Fibroblast of villous mesenchyme (primary cell): ENCODE results near the gene ZDHHC24. TPM values are rescaled to one million over a fixed set of nuclear protein-coding genes. Genes with fewer than 3 reads are reported as not detected.

Experiments used
- total RNA-seq: library from RNA; depleted of rRNA; stranded (reverse); fragments of >200 nt; gene quantifications from 2 replicates; pipeline ENCODE4 v1.2.3, GENCODE V29; 2012

ZDHHC24 gene
- total RNA-seq, 1 donor, result 9.5 TPM

Other genes starting within 250 kb of the ZDHHC24 start
- gene CD248, start 229.0 kb downstream of the ZDHHC24 start, total RNA-seq, result 85.1 and 108 TPM in 2 replicates
- gene RIN1, start 209.6 kb downstream of the ZDHHC24 start, total RNA-seq, result 19.0 and 23.8 TPM in 2 replicates
- gene BRMS1, start 200.9 kb downstream of the ZDHHC24 start, total RNA-seq, result 42.3 and 47.0 TPM in 2 replicates
- gene B4GAT1, start 198.4 kb downstream of the ZDHHC24 start, total RNA-seq, result 21.6 and 25.0 TPM in 2 replicates
- gene SLC29A2, start 174.3 kb downstream of the ZDHHC24 start, total RNA-seq, result 0.64 and 0.86 TPM in 2 replicates
- 0.32 TPM in 1 of 2 replicates, not detected in the other for gene NPAS4, start 125.0 kb downstream of the ZDHHC24 start, total RNA-seq
- 38.0 and 46.7 TPM in 2 replicates for gene MRPL11, start 107.2 kb downstream of the ZDHHC24 start, total RNA-seq
- gene PELI3, start 79.1 kb downstream of the ZDHHC24 start, total RNA-seq, result 10.8 and 13.2 TPM in 2 replicates
- gene DPP3, start 65.6 kb downstream of the ZDHHC24 start, total RNA-seq, result 67.6 and 70.4 TPM in 2 replicates
- 25.4 and 34.5 TPM in 2 replicates for gene BBS1, start 35.4 kb downstream of the ZDHHC24 start, total RNA-seq
- gene ACTN3, start 855 bp upstream of the ZDHHC24 start, total RNA-seq, result under 0.01 TPM in 1 of 2 replicates, not detected in the other
- gene CTSF, start 22.6 kb upstream of the ZDHHC24 start, total RNA-seq, result 9.9 and 12.6 TPM in 2 replicates
- gene CCDC87, start 47.0 kb upstream of the ZDHHC24 start, total RNA-seq, result 0.43 and 0.64 TPM in 2 replicates
- 34.5 and 35.4 TPM in 2 replicates for gene CCS, start 47.1 kb upstream of the ZDHHC24 start, total RNA-seq
- 24.8 and 32.8 TPM in 2 replicates for gene RBM14, start 70.6 kb upstream of the ZDHHC24 start, total RNA-seq
- 84.4 and 118 TPM in 2 replicates for gene RBM4, start 92.7 kb upstream of the ZDHHC24 start, total RNA-seq
- gene RBM4B, start 131.8 kb upstream of the ZDHHC24 start, total RNA-seq, result 15.8 and 27.2 TPM in 2 replicates
- under 0.01 and 1.3 TPM in 2 replicates for gene SPTBN2, start 183.2 kb upstream of the ZDHHC24 start, total RNA-seq